NCI-H345 treated with DMSO at 0.1 percent for 48 hours (cell line): ENCODE measurements around the gene FOXL2NB.

Source experiments
- DNase-seq: peaks from one replicate; lab custom pipeline; 2025; ENCODE audit not compliant: unreplicated experiment; lab: John Stamatoyannopoulos, UW

FOXL2NB gene

GRCh38 chr3:138944929-138945708 lies 1.9 kb upstream of the FOXL2NB start:
- DNase-seq = no peak

GRCh38 chr3:138945709-138946662 lies 1.0 kb upstream of the FOXL2NB start:
- DNase-seq = no peak

- no peak for DNase-seq
These were observed 591 bp downstream of the FOXL2NB start for GRCh38 chr3:138947495-138948121.

DNA sequence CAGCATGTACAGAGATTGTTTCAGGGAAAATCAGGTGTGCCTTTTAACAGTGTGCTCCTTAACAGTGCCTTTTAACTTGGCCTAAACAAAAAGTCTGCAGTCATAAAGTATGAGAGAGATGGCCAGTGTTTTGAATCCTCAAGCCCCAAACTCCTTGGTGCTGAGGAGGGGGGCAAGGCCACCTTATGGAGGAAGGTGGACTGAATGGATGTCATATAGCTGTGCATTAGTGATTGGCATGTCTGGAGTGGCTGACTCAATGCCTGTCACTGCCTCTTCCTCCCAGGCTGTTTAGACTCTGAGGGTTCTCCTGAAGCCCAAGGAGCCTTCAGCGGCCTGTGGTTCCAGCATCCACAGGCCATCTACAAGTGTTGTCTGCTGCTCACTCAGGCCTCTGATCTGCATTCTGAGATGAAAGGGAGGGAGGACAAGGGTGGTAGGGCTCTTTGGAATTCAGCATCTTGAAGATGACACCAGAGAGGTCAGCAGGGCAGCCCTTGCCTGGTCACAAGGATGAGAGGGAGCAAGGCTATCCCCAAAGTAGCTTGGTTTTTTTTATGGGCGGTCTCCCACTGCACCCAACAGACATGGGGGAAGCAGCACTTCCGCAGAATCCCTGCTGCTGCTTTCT lies 1.5 kb downstream of the FOXL2NB start:
- DNase-seq = no peak

DNA sequence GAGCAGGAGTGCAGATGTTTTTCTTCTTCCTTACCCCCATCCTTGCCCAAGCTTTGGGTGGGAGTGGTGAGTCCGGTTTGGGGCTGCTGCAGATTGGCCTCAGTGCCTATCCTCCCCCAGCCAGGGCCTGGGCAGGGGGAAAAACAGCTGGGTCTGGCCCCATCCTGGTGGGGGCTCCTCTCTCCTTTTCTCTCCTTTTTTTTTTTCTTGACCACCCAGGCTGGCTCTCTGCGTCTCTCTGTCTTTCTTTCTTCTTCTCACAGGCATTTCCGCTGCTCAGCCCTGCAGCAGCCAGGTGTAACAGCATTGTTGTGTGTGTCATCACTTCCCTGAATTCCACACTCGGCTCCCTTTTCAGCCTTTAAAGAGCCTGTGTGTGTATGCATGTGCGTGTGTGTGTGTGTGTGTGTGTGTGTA lies 2.0 kb downstream of the FOXL2NB start:
- no peak for DNase-seq

DNA sequence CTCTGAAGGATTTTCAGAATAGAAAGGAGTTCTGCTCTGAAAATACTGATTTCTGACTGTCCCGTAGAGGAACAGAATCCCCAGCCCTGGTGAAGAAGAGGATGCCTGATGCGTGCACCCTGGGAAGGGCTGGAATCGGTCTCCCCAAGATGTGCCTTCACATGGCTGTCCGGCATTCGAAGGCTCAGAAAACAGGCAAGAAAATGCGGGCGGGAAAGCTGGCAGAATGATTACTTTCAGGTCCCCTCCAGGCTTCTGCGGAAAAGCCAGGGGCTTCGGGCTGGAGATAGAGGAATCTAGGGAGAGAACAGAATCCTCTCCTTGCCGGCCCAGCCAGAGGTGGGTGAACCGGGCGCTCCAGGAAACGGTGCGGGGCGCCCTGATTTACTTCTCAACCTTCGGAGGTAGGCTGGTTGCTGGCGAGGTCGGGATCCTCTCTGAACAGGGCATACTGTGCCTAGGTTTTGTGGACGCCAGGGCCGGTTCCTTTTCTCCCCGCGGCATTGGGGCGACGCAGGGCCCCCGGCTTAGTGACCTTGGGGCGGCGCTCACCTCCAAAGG lies 2.5 kb downstream of the FOXL2NB start:
- no peak for DNase-seq

- DNase-seq = no peak
These were observed 3.1 kb downstream of the FOXL2NB start for GRCh38 chr3:138950006-138950644.

GRCh38 chr3:138950701-138951100 lies 3.7 kb downstream of the FOXL2NB start:
- DNase-seq = no peak

DNA sequence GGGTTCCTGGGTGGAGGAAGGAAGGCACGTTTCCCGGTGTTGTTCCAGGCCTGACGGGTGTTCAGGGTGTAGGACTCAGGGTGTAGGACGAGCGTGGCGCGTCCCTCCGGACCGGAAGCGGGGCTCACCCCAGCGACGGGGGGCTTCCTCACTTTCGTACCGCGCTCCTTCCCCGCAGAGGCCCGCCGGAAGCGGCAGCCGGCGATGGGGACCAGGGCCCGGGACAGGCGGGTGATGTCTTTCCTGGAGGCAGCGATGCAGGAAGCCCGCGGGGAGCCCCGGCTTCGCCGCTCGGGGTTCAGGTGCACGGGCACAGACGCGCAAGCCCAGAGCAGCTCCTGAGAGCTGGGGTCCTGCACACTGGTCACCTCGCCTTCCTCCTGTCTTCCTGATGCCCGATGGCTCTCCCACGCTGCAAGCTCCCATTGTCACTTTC lies 13.4 kb downstream of the FOXL2NB start:
- no peak for DNase-seq

GRCh38 chr3:138962854-138963560 lies 16.0 kb downstream of the FOXL2NB start:
- DNase-seq = no peak

DNA sequence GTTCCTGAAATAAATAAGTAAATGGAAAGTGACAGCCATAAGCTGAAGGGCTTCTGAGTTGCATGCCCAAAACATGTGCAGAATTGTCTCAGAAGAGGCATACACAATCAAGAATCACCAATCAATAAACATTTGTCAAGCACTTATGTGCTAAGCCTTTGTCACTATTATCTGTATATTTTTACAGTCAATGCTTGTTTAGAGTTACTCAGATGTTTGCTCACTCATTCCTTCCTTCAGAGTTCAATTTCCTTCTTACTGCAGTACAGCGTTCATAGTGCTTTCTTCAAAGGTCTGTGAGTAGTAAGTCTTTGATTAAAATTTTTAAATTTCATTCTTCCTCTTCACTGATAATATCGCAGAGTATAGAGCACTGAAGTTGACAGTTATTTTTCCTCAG lies 17.2 kb downstream of the FOXL2NB start:
- DNase-seq = no peak

DNA sequence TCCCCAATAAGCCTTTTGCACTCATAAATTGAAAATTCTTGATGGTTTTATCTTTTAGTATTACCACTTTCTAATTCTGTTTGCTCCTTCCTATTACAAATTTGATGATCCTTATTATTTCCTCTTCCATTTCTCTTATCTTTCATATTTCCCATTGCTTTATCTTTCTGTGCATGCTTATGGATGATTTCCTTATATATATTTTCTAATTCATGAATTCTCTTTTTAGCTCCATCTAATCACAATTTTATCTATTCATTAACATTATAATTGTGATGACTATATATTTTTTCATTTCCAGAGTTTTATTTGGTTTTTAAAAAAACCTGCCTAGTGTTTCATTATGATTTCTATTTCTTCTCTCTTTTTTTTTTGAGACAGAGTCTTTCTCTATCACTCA lies 17.9 kb downstream of the FOXL2NB start:
- no peak for DNase-seq

DNA sequence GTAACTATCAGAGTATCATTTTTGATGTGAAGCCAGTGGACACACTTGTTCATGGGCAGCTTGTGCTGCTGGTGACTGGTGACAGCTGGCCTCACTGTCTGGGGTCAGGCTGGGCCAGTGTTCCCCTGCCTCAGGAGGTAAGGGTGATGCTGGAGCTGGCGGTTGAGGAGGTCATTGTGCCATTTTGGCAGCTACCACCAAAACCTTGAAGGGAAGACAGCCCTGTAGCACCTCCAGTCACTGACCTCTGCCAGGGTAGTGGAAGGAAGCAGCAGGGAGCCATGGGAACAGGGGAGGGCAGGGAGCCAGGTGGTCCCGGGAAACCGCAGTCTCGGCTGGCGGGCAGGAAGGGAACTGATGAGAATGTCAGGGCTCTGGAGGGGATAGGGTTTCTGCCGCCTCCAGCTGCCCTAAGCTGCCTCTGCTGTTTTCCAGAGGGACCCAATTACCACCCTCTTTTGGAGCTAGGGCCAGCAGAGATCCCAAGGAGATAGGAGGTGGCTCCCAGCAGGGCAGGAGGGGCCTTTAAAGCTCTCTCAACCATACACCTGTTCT lies 24.8 kb downstream of the FOXL2NB start:
- no peak for DNase-seq

GRCh38 chr3:138972941-138973340 lies 25.9 kb downstream of the FOXL2NB start:
- DNase-seq = no peak

- no peak for DNase-seq
These were observed 27.4 kb downstream of the FOXL2NB start for GRCh38 chr3:138974462-138974861.

- no peak for DNase-seq
These were observed 28.3 kb downstream of the FOXL2NB start for GRCh38 chr3:138975351-138975750.

GRCh38 chr3:138976047-138976446 lies 29.0 kb downstream of the FOXL2NB start:
- no peak for DNase-seq

GRCh38 chr3:138984816-138985215 lies 37.8 kb downstream of the FOXL2NB start:
- no peak for DNase-seq

DNA sequence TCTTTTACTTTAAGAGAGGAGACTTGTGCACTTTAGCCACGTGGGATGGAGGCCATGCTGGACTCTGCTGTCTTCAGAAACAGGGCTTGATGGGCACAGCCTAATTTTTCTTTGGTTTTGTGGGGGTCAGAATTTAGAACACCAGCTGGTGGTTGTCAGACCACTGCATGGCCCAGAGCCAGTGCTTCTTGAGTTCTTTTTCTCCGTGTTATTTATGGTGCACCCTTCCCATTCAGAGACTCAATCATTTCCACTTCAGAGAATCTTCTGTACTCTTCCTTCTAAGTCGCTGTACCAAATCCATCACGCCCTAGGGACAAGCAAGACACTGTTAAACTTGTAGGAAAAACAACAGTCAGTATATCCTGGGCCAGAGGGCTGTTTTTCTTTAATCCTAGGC lies 38.9 kb downstream of the FOXL2NB start:
- no peak for DNase-seq
